WTC11 (cell line): ENCODE data around the gene FPR3. TPM values are rescaled to one million over a fixed set of nuclear protein-coding genes. Genes with fewer than 3 reads are reported as not detected.

Experiments
- ATAC-seq: fragments of 200-7000 bp; cut with Tn5 transposase; 2 replicates; pipeline ENCODE4 v1.10.0; 2021; ENCODE audit warnings: mild to moderate bottlenecking, moderate library complexity
- CTCF ChIA-PET: fragments of 300-600 bp; sonication (Branson Sonifier 250); formaldehyde crosslinking; loops from one replicate; lab custom pipeline; 2021; ENCODE audit warnings: antibody characterized with exemption; lab: Charles Lee
- POLR2A ChIA-PET: fragments of 350-600 bp; sonication (Branson Sonifier 250); formaldehyde crosslinking; loops from one replicate; lab custom pipeline; 2021; ENCODE audit warnings: antibody characterized with exemption; lab: Charles Lee
- DNase-seq: peaks from one replicate; pipeline ENCODE4 v3.0.0; 2021; ENCODE audit warnings: low spot score
- H3K27ac Mint-ChIP-seq: 2 replicates; pipeline ENCODE4 v1.8.0; 2021; ENCODE audit warnings: mixed read lengths
- H3K27me3 Mint-ChIP-seq: 2 replicates; pipeline ENCODE4 v1.8.0; 2021; ENCODE audit warnings: low read depth, mild to moderate bottlenecking, moderate library complexity, mixed read lengths
- H3K36me3 Mint-ChIP-seq: 2 replicates; pipeline ENCODE4 v1.8.0; 2021; ENCODE audit warnings: mixed read lengths
- H3K4me1 Mint-ChIP-seq: 2 replicates; pipeline ENCODE4 v1.8.0; 2022; ENCODE audit warnings: mixed read lengths
- H3K4me3 Mint-ChIP-seq: 2 replicates; pipeline ENCODE4 v1.8.0; 2021; ENCODE audit warnings: mild to moderate bottlenecking, moderate library complexity, mixed read lengths
- H3K9me3 Mint-ChIP-seq: 2 replicates; pipeline ENCODE4 v1.8.0; 2021; ENCODE audit warnings: mixed read lengths
- AR ChIP-seq: fragments of 250-450 bp; sonication (Bioruptor Pico); IDR thresholded peaks from 2 replicates; pipeline ENCODE4 v1.9.0; 2021; ENCODE audit warnings: mild to moderate bottlenecking
- ATF1 ChIP-seq: sonication (generic); formaldehyde crosslinking; IDR thresholded peaks from 2 replicates; pipeline ENCODE4 v1.8.1; 2023; ENCODE audit warnings: mild to moderate bottlenecking, moderate library complexity, missing genetic modification reagents
- ATF6 ChIP-seq: sonication (generic); formaldehyde crosslinking; IDR thresholded peaks from 2 replicates; pipeline ENCODE4 v1.8.1; 2023; ENCODE audit warnings: mild to moderate bottlenecking, missing genetic modification reagents
- FOXK1 ChIP-seq: sonication (generic); formaldehyde crosslinking; IDR thresholded peaks from 2 replicates; pipeline ENCODE4 v1.8.0; 2022; ENCODE audit warnings: mild to moderate bottlenecking, moderate library complexity, missing genetic modification reagents
- GRHL2 ChIP-seq: fragments of 250-450 bp; sonication (Bioruptor Pico); IDR thresholded peaks from 2 replicates; pipeline ENCODE4 v1.8.0; 2022; ENCODE audit warnings: mild to moderate bottlenecking, moderate library complexity; ENCODE audit not compliant: insufficient replicate concordance, severe bottlenecking
- GTF2I ChIP-seq: fragments of 250-450 bp; sonication (Bioruptor Pico); conservative IDR thresholded peaks from 2 replicates; pipeline ENCODE4 v1.4.0; 2021; ENCODE audit warnings: mild to moderate bottlenecking
- IRF1 ChIP-seq: sonication (generic); formaldehyde crosslinking; IDR thresholded peaks from 2 replicates; pipeline ENCODE4 v1.8.0; 2023; ENCODE audit warnings: missing genetic modification reagents
- IRF2 ChIP-seq: sonication (generic); formaldehyde crosslinking; IDR thresholded peaks from 2 replicates; pipeline ENCODE4 v1.8.0; 2022; ENCODE audit warnings: low read depth, missing genetic modification reagents, borderline replicate concordance
- NFATC4 ChIP-seq: fragments of 250-450 bp; sonication (Bioruptor Pico); IDR thresholded peaks from 2 replicates; pipeline ENCODE4 v1.9.0; 2021; ENCODE audit warnings: mild to moderate bottlenecking
- NFYB ChIP-seq: sonication (generic); formaldehyde crosslinking; conservative IDR thresholded peaks from 2 replicates; pipeline ENCODE4 v1.8.0; 2022; ENCODE audit warnings: low read depth, missing genetic modification reagents
- PRDM15 ChIP-seq: sonication (generic); formaldehyde crosslinking; IDR thresholded peaks from 2 replicates; pipeline ENCODE4 v1.8.0; 2022; ENCODE audit warnings: missing genetic modification reagents
- PREB ChIP-seq: sonication (generic); formaldehyde crosslinking; IDR thresholded peaks from 2 replicates; pipeline ENCODE4 v1.8.1; 2022; ENCODE audit warnings: mild to moderate bottlenecking, missing genetic modification reagents, moderate library complexity, borderline replicate concordance
- SMAD3 ChIP-seq: sonication (generic); formaldehyde crosslinking; IDR thresholded peaks from 2 replicates; pipeline ENCODE4 v1.8.0; 2022; ENCODE audit warnings: missing genetic modification reagents, mild to moderate bottlenecking, borderline replicate concordance
- SMAD4 ChIP-seq: sonication (generic); formaldehyde crosslinking; IDR thresholded peaks from 2 replicates; pipeline ENCODE4 v1.8.0; 2022; ENCODE audit warnings: mild to moderate bottlenecking, missing genetic modification reagents
- TEAD4 ChIP-seq: sonication (generic); formaldehyde crosslinking; IDR thresholded peaks from 2 replicates; pipeline ENCODE4 v1.8.0; 2022; ENCODE audit warnings: mild to moderate bottlenecking, missing genetic modification reagents
- ZNF671 ChIP-seq: fragments of 250-450 bp; sonication (Bioruptor Pico); IDR thresholded peaks from 2 replicates; pipeline ENCODE4 v1.8.0; 2021; ENCODE audit warnings: mild to moderate bottlenecking
- total RNA-seq: library from RNA; stranded (reverse); gene quantifications from 3 replicates; pipeline ENCODE4 v1.2.3, GENCODE V29; 2021
- TF ChIP-seq, protein P1 (sequence below): fragments of 250-450 bp; sonication (Bioruptor Pico); conservative IDR thresholded peaks from 2 replicates; pipeline ENCODE4 v1.9.0; 2021; ENCODE audit warnings: mild to moderate bottlenecking

FPR3 gene
- total RNA-seq, 1 experiment from 2014 or later, result not detected

GRCh38 chr19:51822325-51822724, 27.4 kb downstream of the FPR3 start (continued):
- no peak for TF ChIP-seq PRDM15 (CRISPR knock-in tag)
- TF ChIP-seq TEAD4 (CRISPR knock-in tag), result no peak
- TF ChIP-seq ATF6 (CRISPR knock-in tag), result no peak
- TF ChIP-seq IRF1, result no peak
- no peak for TF ChIP-seq IRF2 (CRISPR knock-in tag)

DNA sequence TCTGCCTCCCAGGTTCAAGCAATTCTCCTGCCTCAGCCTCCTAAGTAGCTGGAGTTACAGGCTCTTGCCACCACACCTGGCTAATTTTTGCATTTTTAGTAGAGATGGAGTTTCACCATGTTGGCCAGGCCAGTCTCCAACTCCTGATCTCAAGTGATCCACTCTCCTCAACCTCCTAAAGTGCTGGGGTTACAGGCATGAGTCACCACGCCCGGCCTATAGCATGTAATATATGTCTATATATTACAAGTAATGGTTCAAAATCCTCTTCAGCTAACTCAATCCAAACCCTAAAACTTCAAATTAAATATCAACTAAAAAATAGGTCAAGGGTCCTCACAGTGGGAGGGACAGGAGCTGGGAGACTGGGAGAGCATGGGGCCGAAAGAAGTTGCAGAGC, 28.0 kb downstream of the FPR3 start:
- Mint-ChIP-seq H3K9me3 (peaks cover 58% of the 10 kb centered on the region), H3K27ac (no peak overlapping the region), H3K27me3 (no peaks in the 10 kb centered on the region; the same call in none of the 2 replicates), H3K4me3 (no peak overlapping the region), H3K4me1 (peaks cover 15% of the 10 kb centered on the region), H3K36me3 (peaks cover 44% of the 10 kb centered on the region)
- TF ChIP-seq IRF2 (CRISPR knock-in tag), result no peak
- TF ChIP-seq SMAD3 (CRISPR knock-in tag), result no peak
- TF ChIP-seq SMAD4, result no peak
- no peak for ATAC-seq
- ChIA-PET CTCF (no interaction called here), POLR2A (no interaction called here)
- no peak for DNase-seq

DNA sequence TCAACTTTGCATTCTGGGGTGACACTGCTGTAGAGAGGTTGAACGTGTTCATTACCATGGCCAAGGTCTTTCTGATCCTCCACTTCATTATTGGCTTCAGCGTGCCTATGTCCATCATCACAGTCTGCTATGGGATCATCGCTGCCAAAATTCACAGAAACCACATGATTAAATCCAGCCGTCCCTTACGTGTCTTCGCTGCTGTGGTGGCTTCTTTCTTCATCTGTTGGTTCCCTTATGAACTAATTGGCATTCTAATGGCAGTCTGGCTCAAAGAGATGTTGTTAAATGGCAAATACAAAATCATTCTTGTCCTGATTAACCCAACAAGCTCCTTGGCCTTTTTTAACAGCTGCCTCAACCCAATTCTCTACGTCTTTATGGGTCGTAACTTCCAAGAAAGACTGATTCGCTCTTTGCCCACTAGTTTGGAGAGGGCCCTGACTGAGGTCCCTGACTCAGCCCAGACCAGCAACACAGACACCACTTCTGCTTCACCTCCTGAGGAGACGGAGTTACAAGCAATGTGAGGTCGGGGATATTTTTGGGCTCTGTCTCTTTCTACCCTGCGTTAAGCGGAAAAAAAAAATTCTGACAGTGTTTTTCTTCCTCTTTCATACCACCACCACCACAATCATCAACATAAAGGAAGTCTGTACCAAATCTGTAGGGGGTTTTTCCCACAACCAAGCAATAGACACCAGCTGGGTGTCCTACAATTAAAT, 29.5 kb downstream of the FPR3 start:
- CTCF ChIA-PET, result no interaction called here
- no peak for ATAC-seq
- no peak for TF ChIP-seq ATF1 (CRISPR knock-in tag)
- no peak for TF ChIP-seq ZNF671 (CRISPR knock-in tag)
- Mint-ChIP-seq H3K9me3 (peaks cover 73% of the 10 kb centered on the region), H3K4me1 (peaks cover 15% of the 10 kb centered on the region), H3K27me3 (peaks cover 2% of the 10 kb centered on the region), H3K27ac (no peak overlapping the region), H3K4me3 (no peak overlapping the region), H3K36me3 (peaks cover 59% of the 10 kb centered on the region)
- POLR2A ChIA-PET, result no interaction called here
- no peak for DNase-seq

DNA sequence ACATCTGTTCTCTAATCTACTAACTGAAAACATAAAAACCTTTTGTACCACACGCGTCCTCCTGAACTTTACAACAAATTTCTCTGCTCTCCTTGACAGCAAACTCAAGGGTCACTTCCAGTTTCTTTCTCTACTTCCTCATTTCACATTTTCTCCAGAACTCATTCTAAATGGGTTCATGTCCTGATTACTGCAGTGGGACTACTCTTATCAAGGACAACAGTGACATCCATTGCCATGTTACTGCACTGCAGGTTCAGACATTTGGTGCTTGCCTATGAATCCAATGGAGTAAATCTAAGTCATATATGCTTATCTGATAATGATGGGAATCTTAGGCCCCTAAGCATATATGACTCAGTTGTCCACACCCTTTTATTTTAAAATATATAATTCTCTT, 35.3 kb downstream of the FPR3 start:
- Mint-ChIP-seq H3K27ac (no peak overlapping the region), H3K36me3 (peaks cover 62% of the 10 kb centered on the region), H3K27me3 (peaks cover 5% of the 10 kb centered on the region), H3K4me3 (no peak overlapping the region), H3K4me1 (no peaks in the 10 kb centered on the region), H3K9me3 (peaks cover 73% of the 10 kb centered on the region)
- ATAC-seq (no peak), DNase-seq (no peak)
- ChIA-PET POLR2A (no interaction called here), CTCF (no interaction called here)
- TF ChIP-seq NFATC4 (CRISPR knock-in tag), result no peak
- no peak for TF ChIP-seq GTF2I (CRISPR knock-in tag)
- no peak for TF ChIP-seq PREB (CRISPR knock-in tag)
- TF ChIP-seq GRHL2 (CRISPR knock-in tag), result no peak
- TF ChIP-seq, protein P1, sequence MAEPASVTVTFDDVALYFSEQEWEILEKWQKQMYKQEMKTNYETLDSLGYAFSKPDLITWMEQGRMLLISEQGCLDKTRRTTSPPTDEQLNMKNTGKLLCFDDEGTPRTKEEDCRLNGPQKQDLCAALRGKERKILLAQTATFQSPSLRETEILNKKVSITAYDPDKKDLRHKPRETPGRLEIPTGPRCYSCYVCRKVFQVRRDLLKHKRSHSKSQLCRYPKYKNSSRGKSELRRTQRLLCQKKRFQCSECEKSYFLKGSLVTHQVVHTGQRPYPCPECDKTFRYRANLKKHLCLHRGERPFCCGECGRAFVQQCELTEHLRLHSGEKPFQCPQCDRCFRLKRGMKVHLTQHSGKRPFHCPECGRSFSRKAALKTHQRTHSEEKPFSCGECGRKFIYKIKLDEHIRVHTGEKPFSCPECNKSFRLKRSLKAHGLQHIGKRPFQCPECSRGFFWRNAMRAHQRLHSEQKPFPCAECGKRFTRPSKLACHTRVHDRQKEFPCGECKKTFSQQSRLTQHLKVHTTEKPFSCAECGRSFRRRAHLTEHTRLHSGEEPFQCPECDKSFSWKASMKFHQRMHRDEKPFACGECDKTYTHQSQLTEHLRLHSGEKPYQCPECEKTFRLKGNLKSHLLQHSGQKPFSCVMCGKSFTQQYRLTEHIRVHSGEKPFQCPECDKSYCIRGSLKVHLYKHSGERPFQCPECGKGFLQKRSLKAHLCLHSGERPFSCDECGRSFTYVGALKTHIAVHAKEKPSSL, result no peak
- TF ChIP-seq SMAD4, result no peak
- no peak for TF ChIP-seq AR (CRISPR knock-in tag)
- TF ChIP-seq NFYB, result no peak
- TF ChIP-seq FOXK1, result no peak
